SKM-1 (cell line): ENCODE results near the gene PPEF1.

Experiments
- DNase-seq: peaks from one replicate; lab custom pipeline; 2025; ENCODE audit not compliant: unreplicated experiment; lab: John Stamatoyannopoulos, UW

PPEF1 gene, protein sequence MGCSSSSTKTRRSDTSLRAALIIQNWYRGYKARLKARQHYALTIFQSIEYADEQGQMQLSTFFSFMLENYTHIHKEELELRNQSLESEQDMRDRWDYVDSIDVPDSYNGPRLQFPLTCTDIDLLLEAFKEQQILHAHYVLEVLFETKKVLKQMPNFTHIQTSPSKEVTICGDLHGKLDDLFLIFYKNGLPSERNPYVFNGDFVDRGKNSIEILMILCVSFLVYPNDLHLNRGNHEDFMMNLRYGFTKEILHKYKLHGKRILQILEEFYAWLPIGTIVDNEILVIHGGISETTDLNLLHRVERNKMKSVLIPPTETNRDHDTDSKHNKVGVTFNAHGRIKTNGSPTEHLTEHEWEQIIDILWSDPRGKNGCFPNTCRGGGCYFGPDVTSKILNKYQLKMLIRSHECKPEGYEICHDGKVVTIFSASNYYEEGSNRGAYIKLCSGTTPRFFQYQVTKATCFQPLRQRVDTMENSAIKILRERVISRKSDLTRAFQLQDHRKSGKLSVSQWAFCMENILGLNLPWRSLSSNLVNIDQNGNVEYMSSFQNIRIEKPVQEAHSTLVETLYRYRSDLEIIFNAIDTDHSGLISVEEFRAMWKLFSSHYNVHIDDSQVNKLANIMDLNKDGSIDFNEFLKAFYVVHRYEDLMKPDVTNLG

DNA sequence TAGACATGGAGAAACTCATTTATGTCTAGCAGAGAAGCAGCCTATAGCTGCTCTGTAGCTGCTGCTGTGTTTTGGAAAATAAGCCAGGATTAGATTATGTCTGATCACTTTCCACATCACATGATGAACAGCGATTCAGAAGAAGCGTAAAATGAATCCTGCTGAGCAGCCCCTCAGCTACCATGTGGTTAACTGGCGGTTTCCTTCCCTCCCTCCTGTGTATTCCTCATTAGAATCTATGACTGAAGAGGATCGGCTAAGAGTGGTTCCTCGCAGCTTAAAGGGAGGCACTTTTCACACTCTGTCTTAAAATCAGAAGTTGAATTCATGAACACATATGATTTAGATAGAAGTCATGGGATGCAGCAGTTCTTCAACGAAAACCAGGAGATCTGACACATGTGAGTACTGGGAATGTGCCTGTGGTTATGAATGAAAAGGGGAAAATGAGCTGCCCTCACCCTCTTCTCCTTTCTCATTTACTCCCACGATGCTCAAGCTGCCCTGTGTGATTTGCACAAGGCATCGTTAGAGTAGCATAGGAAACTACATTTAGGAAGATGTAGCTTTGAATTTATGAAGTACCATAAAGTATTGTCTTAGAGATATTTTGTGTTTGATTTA is at the start of gene PPEF1:
TSS of gene PPEF1 (plus strand) at position 220 of the 624 bp plus-strand sequence. CDS start at position 356, 136 bp downstream.
- DNase-seq: no peak

DNA sequence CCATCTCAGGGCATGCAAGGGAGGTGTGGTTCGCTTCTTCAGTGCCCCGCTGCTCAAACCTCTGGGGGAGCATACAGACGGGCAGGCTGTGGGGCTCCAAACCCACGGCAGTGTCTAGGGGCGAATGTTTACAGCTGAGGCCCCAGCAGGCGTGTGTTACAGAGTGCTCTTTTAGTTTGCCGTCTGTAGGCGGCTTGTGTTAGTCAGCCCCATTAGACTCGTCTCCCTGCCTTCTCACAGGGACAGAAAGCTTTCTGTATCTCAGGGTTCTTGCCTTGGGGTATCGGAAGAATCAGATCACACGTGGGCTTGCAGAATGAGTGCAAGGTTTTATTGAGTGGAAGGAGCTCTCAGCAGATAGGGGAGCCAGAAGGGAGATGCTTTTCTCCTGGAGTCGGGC is 46.2 kb upstream of the PPEF1 start:
- DNase-seq: no peak

DNA sequence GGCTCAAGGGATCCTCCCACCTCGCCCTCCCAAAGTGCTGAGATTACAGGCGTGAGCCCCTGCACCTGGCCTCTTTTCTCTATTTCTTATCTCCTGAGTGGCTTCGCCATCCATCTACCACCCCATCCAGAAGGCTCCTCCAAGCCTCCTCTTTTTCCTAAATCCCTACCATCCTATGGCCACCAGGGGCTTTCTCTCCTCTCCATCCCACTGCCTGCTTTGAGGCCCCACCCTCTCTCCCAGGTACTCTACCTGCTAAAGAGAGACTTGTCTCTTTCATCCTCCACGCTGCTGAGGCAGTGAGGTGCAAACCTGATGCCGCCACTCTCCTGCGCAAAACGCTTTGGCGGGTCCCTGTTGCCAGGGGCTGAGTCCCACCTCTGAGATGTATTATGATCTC is 42.5 kb upstream of the PPEF1 start:
- DNase-seq: no peak

DNA sequence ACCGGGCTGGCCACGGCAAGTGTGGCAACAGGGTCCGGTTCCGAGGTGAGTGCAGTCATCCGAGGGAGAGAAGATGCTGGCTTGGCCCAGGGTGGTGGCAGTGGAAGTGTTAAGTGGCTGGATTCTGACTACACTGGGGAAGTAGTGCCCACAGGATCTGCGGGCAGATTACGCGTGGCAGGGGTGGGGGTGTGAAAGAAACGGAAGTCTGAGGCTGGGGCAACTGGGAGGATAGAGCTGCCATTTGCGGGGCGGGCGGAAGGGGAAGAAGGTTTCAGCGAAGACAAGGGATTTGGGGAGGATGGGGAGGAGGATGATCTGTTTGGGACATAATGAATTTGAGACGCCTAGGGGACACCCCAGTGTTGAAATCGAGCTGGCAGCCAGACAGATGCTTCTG is 40.8 kb upstream of the PPEF1 start:
- DNase-seq: peak; percentile 22

DNA sequence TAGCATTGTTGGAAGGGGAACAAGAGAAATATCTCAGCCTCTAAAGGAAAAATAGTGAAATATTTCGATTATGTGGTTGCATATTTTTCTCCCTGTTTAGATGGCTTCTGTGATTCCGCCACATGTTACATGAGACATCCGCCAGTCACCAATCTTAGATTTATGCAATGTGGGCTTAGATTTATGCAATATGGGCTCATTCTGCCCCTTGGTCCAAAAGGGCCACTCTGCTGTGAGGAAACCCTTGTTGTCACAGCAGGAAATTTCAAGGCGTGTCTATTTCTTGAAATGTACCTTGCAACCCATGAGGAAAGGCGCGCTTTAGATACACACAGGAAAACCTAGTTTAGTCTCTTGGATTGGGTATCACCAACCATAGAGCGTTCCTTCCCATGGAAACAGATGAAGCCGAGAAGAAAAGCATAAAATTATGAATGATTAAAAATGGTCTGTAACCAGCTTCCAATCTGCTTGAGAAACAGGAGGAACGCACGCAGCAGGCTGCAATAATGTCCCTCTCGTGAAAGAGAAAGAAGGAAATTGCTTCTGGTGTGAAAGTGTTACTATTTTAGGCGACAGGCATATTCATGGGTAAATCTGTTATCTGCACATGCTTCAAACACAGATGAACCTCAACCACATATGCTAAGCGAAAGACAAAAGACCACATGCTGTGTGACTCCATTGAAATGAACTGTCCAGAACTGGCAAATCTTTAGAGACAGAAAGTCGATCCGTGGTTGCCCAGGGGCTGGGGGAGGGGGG is 39.2 kb upstream of the PPEF1 start:
- DNase-seq: no peak

DNA sequence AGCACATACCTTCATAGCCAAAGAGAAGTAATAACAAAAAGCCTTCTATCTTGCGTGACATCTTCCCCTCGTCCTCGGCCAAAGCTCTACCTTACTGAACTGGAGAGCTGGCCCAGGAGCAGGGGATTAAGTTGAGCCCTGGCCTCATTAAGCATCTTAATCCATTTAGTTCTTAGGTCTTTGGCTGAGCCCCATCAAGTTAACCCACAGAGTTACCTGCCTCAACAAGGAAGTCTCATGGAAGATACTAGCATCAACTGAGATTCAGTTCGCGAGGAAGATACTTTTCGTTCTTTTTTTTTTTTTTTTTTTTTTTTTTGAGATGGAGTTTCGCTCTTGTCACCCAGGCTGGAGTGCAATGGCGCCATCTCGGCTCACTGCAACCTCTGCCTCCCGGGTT is 35.4 kb upstream of the PPEF1 start, which contains the start of gene RS1:
TSS of gene RS1 (minus strand) at position 101 of the 400 bp plus-strand sequence. CDS start at position 61, 40 bp downstream.
- DNase-seq: no peak

DNA sequence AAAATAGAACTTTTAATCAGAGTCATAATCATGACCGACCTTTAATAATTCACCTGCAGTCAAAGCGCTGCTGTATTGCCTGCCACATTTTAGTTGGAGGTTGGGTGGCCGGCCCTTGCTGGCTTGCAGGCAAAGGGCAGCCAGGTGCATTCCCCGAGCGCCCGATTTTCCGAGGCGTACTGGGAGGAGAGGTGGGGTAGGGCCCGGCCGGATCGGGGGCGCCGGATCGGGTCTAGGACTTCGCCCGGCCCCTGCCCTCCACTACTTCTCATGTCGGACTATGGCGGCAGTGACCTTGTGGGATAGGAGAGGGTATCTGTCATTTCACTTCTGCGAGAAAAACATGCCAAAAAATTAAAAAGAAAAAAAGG is 33.0 kb upstream of the PPEF1 start:
- DNase-seq: no peak

DNA sequence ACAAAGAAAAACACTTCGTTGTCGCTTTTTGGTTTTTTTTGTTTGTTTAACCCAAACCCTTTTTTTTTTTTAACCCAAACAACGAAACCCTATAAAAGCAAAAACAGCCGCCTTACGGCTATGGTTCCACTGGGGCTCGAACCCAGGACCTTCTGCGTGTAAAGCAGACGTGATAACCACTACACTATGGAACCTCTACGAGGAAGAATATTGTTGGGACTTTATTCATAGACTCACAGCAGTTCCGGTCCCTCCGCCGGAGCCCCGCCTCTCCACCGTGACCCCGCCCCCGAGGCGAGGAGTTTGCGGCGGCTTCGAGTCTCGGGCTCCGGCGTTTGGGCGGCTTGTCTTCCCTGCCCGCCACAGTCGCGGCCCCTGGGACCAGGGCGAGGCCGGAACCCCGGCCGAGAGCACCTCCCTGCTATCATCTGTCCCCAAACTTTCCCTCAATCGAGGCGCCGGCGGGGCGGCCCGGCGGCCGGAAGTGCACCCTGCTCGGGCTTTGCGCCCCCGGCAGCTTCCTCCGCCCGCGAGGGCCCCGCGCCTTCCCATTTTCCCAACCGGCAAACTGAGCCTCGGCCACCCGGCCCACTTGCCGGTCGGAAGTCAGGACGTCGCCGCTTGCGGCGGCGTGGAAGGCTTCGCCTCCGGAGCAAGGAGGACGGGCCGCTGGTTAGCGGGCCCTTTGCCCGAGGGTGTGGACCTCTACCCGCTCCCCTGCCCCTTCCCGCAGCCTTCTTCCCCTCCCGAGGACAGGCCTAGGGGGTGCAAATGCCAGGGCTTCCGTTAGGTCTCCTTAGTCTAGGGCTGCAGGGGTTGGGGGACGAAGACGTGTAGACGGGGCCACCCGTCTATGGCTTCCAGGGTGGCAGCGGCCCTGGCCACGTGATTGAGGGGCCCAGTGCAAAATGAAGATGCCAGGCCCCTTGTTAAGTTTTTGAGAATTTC is 32.4 kb upstream of the PPEF1 start:
- DNase-seq: peak; percentile 45

DNA sequence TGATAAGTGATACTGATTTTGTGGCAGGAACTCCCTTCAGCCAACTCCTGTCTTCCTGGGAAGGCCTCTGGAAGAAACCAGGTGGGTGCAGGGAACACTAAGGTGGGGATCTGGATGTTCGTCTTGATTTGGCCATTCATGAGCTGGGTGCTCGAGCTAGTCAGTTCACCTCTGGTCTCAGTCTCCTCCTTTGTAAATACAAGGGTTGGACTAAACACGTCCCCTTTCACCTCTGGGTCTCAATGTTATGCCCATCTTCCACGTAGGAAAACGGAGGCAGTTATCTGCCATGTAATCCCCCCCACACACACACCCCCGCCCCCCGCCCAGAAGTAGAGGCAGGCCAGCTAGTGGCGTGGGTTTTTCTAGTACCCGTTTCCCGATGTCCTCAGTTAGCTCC is 31.4 kb upstream of the PPEF1 start:
- DNase-seq: no peak

DNA sequence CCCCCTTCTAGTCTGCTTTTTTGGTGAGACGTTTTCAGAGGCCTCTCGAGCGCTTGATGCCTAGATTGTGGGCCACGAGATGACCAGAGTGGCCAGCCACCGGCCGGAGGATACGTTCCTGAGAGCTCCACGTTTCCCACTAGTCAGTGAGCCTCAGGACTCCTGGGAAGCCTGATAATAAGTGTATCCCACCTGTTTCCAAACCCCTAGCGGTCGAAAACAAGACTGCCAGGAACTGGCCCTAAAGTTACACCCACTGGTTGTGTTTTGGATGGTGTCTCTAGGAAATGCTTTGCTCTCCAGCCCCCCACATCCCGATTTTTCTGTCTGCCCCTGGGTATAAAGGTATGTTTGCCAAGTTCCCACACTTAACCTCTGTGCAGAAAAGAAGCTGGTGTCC is 31.0 kb upstream of the PPEF1 start:
- DNase-seq: no peak

DNA sequence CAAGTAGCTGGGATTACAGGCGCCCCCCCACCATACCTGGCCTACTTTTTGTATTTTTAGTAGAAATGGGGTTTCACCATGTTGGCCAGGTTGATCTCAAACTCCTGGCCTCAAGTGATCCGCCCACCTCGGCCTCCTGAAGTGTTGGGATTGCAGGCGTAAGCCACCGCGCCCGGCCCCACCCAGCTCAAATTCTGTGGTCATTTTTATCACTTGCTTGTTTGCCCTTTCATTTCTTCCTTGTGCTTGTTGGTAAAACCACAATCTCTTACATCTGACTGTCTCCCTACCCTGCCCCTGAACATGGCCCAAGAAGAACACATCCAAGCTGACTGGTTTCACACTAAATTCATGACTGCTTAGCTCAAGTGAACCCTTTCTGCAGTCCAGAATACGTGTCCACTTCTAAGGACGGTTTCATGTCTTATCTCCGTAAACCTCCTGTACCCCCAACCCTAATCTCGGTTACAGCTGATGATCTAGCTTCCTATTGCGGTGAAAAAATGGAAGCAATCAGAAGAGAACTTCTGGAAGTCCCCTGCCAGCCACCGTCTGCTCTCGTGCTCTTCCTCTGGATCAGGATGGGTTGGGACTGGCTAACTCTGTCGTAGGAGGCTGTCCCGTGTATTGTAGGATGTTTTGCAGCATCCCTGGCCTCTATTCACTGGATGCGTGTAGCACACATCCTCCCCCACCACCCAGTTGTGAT is 30.1 kb upstream of the PPEF1 start:
- no peak for DNase-seq

DNA sequence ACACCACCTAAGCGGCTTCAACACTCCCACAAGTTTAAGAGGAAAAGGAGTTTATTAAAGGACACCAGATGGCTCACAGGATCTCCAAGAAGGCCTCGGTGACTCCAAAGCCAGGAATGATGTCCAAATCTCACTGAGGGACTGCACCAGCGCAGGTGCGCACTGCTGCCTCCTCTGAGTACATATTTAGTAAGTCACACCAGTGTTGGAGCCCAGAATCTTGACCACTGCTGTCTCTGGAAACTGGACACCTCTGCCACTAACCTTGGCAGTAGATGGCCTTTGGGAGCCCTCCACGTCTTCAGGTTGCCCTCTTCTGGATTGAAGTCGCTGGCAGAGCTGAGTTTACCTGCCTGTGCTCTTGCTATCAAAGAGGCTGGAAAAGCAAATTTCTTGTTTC is 25.4 kb upstream of the PPEF1 start:
- no peak for DNase-seq

DNA sequence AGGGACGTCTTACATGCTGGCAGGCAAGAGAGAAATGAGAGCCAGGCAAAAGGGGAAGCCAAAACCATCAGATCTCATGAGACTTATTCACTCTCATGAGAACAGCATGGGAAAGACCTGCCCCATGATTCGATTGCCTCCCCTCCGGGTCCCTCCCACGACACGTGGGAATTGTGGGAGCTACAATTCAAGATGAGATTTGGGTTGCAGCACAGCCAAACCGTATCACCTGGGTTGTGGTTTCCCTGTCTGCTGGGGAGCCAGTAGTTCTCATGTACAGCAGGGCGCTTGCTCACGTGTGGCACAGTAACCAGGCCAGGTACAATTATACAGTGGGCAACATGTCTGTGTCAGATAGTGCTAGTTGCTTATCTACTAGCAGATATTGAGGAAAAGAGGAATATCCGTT is 24.5 kb upstream of the PPEF1 start:
- no peak for DNase-seq

DNA sequence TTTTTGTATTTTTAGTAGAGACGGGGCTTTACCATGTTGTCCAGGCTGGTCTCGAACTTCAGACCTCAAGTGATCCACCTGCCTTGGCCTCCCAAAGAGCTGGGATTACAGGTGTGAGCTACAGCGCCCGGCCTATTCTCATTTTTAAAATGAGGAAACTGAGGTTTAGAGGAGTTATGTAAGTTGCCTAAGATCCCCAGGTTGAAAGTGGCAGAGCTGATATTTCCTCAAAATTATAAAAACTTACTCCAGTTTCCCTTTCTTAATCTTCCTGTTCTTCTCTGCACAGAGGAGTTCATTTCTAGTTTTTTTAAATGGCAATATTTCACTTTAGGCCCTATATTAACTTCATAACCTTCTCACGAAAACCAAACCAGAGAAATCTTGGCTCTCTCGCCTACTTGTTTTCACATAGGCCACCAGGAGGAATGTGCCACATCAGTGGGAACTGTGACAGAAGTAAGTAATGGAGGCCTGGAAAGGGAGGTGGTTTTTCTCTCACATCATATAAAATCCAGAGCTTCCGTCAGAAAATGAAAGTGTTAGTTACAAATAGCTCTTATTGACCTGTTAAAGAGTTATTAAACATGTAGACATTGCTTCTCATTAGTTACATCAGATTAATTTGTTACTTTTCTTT is 19.5 kb upstream of the PPEF1 start:
- DNase-seq: peak; percentile 25

DNA sequence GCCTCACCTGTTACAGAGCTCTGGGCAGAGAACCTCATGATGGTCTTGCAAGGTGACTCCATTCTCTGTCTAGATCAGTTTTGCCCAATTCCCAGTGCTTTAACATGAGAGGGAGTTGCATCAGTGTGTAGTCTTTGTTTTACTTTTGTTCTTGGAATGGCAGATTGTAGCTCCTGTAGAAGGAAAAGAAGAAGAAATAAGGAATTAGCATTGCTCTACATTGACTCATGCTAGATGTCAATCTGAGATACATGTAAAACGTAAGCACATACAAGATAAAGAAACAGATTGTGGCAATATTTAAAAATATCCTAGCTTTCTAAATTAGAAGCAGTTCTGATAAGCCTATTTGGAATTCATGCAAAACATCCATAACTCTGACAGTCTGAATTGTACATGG is 16.0 kb upstream of the PPEF1 start:
- DNase-seq: no peak

DNA sequence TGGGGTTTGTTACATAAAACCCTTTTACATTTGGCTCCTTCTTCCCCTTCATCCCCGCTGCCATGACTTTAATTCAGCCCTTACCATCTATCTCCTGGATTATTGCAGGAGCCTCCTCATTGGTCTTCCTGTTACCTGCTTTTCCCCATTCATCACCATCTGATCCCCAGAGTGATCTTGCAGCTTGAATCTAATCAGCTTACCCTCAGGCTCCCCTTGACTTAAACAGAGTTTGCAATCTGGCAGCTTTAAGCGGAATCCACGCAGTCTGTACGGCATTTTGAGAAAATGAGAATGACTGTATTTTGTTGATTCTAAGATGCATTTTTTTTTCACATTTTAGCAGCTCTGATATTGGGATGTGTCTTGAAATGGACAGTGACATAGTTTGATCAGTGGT is 14.9 kb upstream of the PPEF1 start:
- DNase-seq: no peak

DNA sequence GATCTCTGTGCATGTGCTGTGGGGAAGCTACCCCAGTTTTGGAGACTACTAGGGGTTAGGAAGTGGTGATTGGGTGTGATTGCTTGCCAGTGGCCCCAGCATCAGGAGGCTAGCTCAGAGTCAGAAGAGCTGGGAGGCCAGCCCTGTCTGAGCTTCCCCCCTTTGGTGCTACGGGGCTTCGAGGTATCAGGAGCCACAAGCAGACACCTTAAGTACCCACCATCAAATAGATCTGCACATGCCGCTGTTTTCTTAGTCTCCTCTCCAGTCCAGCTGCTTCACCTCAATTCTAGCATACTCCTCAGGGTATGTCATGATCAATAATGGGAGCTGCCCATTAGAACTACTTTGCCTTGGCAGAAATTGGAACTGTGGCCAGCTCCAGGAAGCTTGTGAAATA is 10.8 kb upstream of the PPEF1 start:
- DNase-seq: no peak

DNA sequence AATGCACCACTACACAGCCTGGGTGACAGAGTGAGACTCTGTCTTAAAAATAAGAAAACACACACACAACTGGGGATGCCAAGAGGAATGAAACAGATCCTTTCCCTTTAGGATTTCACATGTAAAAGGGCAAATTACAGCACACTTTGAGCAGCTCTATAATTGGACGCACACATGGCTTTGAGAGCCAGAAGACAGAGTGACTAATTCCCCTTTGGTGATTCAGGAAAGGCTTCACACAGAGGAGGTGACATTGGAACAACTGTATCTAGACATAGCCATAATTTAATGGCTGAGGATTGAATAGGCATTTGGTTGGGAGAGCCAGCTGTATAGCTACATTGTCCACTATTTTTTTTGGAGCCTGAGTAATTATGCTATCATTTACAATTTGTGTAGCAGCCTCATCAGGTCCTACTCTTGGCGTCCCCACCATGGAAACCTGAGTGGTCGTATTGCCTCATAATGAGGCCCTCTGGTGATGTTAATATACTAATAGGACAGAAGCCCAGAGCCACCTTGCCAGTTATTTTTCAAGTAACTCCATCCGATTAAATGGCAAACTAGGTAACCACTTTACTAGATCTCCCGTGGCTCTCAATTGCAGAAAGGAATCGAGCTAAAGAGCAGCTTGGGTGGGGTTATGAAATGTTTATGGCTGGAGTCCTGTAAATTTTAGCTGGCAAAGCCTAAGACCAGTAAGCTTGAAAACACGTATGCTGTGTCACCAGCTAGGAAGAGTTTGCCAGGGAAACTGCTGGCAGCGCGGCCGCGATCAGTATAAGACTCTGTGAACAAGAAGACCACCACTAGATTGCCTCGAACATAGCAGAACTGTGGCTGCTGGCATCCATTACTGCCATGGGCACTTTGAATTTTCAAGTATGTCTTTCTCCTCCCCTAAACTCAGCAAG is 8.5 kb upstream of the PPEF1 start:
- no peak for DNase-seq
